NB4 (cell line): ENCODE results near the gene PRSS50.

Experiments
- DNase-seq: peaks from one replicate; pipeline ENCODE4 v3.0.0; 2010; ENCODE audit warnings: low read depth
- H3K4me3 ChIP-seq: one replicate; pipeline ENCODE4 v1.5.1; 2011; ENCODE audit warnings: mild to moderate bottlenecking, low read depth, low read length, moderate library complexity
- CTCF ChIP-seq: IDR thresholded peaks from one replicate; pipeline ENCODE4 v1.5.1; 2012; ENCODE audit warnings: low read depth, low read length
- MAX ChIP-seq: IDR thresholded peaks from 2 replicates; pipeline ENCODE4 v1.6.1; 2011; ENCODE audit warnings: low read depth, low read length
- MYC ChIP-seq: IDR thresholded peaks from 2 replicates; pipeline ENCODE4 v1.6.1; 2011; ENCODE audit warnings: low read depth, low read length
- POLR2A ChIP-seq: IDR thresholded peaks from 2 replicates; pipeline ENCODE4 v1.6.1; 2011; ENCODE audit warnings: mild to moderate bottlenecking; ENCODE audit not compliant: insufficient read length; ENCODE audit errors: extremely low read depth

The PRSS50 gene

GRCh38 chr3:46667657-46668056, 50.0 kb downstream of the PRSS50 start:
- TF ChIP-seq MAX (no peak), POLR2A (no peak), CTCF (no peak), MYC (no peak)
- no peak overlapping the region for H3K4me3 ChIP-seq
- no peak for DNase-seq

- DNase-seq: no peak
- no peak for TF ChIP-seq POLR2A
- no peak for TF ChIP-seq MYC
- no peak for TF ChIP-seq CTCF
- TF ChIP-seq MAX: no peak
Measured at GRCh38 chr3:46667061-46667621, 50.5 kb downstream of the PRSS50 start.

GRCh38 chr3:46666453-46666845, 51.2 kb downstream of the PRSS50 start:
- DNase-seq: no peak
- no peak overlapping the region for H3K4me3 ChIP-seq

More at GRCh38 chr3:46667061-46667621, 50.5 kb downstream of the PRSS50 start:
- no peak overlapping the region for H3K4me3 ChIP-seq

GRCh38 chr3:46665763-46666452, 51.8 kb downstream of the PRSS50 start:
- no peak for DNase-seq
- TF ChIP-seq MYC: no peak
- TF ChIP-seq CTCF: no peak
- no peak for TF ChIP-seq MAX
- no peak for TF ChIP-seq POLR2A
- H3K4me3 ChIP-seq: no peak overlapping the region

More at GRCh38 chr3:46666453-46666845, 51.2 kb downstream of the PRSS50 start:
- no peak for TF ChIP-seq POLR2A
- TF ChIP-seq MAX: no peak
- TF ChIP-seq CTCF: no peak
- no peak for TF ChIP-seq MYC

GRCh38 chr3:46664971-46665762, 52.5 kb downstream of the PRSS50 start:
- no peak for TF ChIP-seq MYC
- no peak for TF ChIP-seq CTCF
- TF ChIP-seq MAX: no peak
- no peak for TF ChIP-seq POLR2A

More at GRCh38 chr3:46664971-46665762, 52.5 kb downstream of the PRSS50 start:
- H3K4me3 ChIP-seq: no peak overlapping the region
- DNase-seq: no peak
